HUES48 (cell line): ENCODE data around the gene PSPC1.
A peak's percentile ranks its signal among the peaks of the same experiment; 100 is the strongest.
"Not testable (repeated sequence)": the region's sequence is repeated elsewhere in the genome, so short reads cannot be mapped to it uniquely, and the experiment has no call there.

Experiments used
- H3K27ac ChIP-seq: one replicate; pipeline ENCODE4 v1.7.0; 2013; ENCODE audit warnings: low read depth, low read length, inconsistent platforms
- H3K27me3 ChIP-seq: 2 replicates; pipeline ENCODE4 v1.6.1; 2013; ENCODE audit warnings: mild to moderate bottlenecking, low read length; ENCODE audit not compliant: control insufficient read depth, insufficient read depth
- H3K36me3 ChIP-seq: 2 replicates; pipeline ENCODE4 v1.6.1; 2013; ENCODE audit warnings: low read length; ENCODE audit not compliant: control insufficient read depth, insufficient read depth
- H3K4me1 ChIP-seq: 2 replicates; pipeline ENCODE4 v1.6.1; 2013; ENCODE audit warnings: mild to moderate bottlenecking, low read length; ENCODE audit not compliant: control insufficient read depth, insufficient read depth
- H3K4me3 ChIP-seq: 2 replicates; pipeline ENCODE4 v1.5.1; 2013; ENCODE audit warnings: mild to moderate bottlenecking, low read depth, low read length
- H3K9ac ChIP-seq: 2 replicates; pipeline ENCODE4 v1.6.1; 2013; ENCODE audit warnings: mild to moderate bottlenecking, low read depth, low read length, moderate library complexity
- H3K9me3 ChIP-seq: 2 replicates; pipeline ENCODE4 v1.6.1; 2013; ENCODE audit warnings: low read length; ENCODE audit not compliant: control insufficient read depth, insufficient read depth

Gene PSPC1

DNA sequence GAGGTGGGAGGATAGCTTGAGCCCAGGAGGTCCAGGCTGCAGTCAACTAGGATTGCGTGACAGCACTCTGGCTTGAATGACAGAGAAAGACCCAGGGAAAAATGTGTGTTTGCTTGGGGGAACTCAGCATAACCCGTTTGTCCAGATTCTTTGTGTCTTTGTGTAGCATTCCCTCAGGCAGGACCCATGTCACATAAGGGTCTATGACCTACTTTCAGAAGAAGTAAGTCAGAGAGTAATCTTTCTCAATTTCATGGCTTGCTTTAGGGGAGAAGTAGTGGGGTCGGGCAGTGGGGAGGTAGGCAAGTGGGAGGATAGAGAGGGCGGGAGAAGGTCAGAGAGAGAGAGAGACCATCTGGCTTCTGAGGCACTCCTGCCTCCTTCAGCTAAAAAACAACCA, 11.9 kb upstream of the PSPC1 start:
- no peaks in the 10 kb centered on the region for H3K36me3 ChIP-seq
- no peak overlapping the region for H3K9ac ChIP-seq
- no peaks in the 10 kb centered on the region for H3K27me3 ChIP-seq
- H3K4me3 ChIP-seq: no peak overlapping the region
- no peaks in the 10 kb centered on the region for H3K9me3 ChIP-seq
- H3K27ac ChIP-seq: peak overlapping the region; percentile 59
- H3K4me1 ChIP-seq: peaks cover 9% of the 10 kb centered on the region; the same call in 1 of the 2 replicates

- Histone ChIP-seq H3K9ac (no peak overlapping the region), H3K27ac (peak overlapping the region; percentile 18), H3K4me1 (peaks cover 9% of the 10 kb centered on the region; the same call in 1 of the 2 replicates), H3K4me3 (no peak overlapping the region), H3K36me3 (no peaks in the 10 kb centered on the region), H3K9me3 (no peaks in the 10 kb centered on the region), H3K27me3 (no peaks in the 10 kb centered on the region)
These were observed 9.3 kb upstream of the PSPC1 start for GRCh38 chr13:19791953-19792537.

DNA sequence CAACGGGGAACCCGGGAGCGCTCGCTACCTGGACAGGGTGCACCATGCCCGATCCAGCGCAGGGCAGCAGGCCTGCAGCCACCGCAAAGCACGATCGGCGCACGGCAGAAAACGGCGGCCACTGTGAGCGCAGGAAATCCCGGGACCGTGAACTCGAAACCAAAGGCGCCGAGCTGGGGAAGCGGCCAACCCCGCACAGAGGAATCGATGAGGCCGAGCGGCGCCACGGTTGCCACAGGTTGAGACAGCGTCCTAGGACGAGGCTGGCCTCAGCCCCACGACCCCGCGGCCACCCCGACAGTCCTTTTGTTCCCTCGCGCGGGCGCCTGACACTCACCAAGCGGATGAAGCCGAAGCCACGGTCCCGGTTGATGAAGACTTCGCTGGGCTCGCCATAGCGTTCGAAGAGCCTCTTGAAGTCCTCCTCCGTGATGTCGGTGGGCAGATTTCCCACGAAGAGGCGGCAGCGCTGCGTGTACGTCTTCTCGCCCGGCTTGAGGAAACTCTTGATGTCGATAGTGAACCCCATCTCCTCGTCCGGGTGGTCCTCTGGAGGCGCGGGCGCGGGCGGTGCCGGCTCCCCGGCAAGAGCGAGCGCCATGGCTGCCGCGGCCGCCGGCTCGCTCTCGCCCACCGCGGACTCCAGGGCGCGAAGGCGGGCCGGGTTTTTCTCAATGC, 557 bp downstream of the PSPC1 start:
- Histone ChIP-seq H3K4me1 (no peaks in the 10 kb centered on the region), H3K27ac (peak overlapping the region; percentile 95), H3K4me3 (peak overlapping the region; percentile 97), H3K36me3 (peaks cover 9% of the 10 kb centered on the region; the same call in 1 of the 2 replicates), H3K27me3 (no peaks in the 10 kb centered on the region), H3K9ac (peak overlapping the region; percentile 98), H3K9me3 (no peaks in the 10 kb centered on the region; the same call in 1 of the 2 replicates)

DNA sequence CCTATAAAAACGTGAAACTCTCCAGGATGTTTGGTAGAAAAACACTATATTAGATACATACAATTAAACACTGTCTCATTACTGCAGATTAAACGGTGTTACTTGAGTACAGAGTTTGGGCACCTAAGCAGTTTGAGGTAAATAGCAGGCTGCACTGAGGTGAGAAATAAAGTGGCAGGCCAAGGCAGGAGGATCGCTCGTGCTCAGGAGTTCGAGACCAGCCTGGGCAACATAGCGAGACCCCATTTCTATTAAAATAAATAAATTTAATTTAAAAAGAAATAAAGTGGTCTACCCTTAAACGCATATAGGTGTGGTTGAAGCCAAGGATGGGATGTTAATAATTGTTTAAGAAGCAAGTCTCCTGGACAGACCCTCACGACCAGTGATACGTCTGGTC, 1.2 kb downstream of the PSPC1 start:
- Histone ChIP-seq H3K4me1 (no peaks in the 10 kb centered on the region), H3K9ac (peak overlapping the region; percentile 98), H3K36me3 (peaks cover 9% of the 10 kb centered on the region; the same call in 1 of the 2 replicates), H3K4me3 (peak overlapping the region; percentile 97), H3K9me3 (no peaks in the 10 kb centered on the region; the same call in 1 of the 2 replicates), H3K27ac (peak overlapping the region; percentile 95), H3K27me3 (no peaks in the 10 kb centered on the region)

- H3K9ac ChIP-seq: not testable (repeated sequence)
These were observed 1.9 kb downstream of the PSPC1 start for GRCh38 chr13:19780753-19781418.

DNA sequence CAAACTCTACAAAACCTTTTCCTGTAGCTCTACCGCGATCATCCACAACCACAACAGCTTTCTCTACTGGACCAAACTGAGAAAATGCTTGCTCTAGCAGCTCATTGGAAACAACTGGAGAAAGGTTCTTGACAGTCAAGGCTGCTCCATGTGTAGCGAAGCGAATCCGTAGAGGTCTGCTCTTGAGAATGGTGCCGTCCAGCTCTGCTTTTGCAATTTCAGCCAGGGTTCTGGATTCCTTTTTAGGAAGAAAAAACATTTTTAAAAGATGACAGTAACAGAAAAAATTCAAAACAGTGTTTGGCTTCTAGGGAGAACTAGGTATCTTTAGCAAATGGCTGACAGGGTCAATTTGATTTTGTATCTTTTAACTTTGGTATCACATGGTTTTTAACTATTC, 10.4 kb downstream of the PSPC1 start:
- peaks cover 73% of the 10 kb centered on the region for H3K36me3 ChIP-seq

More at GRCh38 chr13:19780753-19781418, 1.9 kb downstream of the PSPC1 start:
- Histone ChIP-seq H3K36me3 (peaks cover 14% of the 10 kb centered on the region; the same call in 1 of the 2 replicates), H3K4me3 (peak overlapping the region; percentile 97), H3K27ac (peak overlapping the region; percentile 61)
- H3K9me3 ChIP-seq, H3K4me1 ChIP-seq, H3K27me3 ChIP-seq: not testable (repeated sequence)

DNA sequence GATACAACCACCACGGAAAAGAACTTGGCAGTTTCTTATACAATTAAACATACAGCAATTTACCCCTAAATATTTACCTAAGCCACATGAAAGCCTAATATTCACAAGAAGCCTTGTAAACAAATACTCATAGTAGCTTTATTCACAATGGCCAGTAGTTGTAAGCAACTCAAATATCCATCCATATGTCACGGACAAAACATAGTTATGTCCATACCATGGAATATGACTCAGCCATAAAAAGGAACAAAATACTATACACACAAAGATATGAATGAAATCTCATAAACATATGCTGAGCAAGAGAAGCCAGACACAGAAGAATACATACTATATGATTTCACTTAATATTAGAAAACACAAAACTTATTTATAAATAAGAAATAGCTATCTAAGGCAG, 12.9 kb downstream of the PSPC1 start:
- H3K36me3 ChIP-seq: peaks cover 75% of the 10 kb centered on the region

More for the DNA sequence above, 10.4 kb downstream of the PSPC1 start:
- Histone ChIP-seq H3K27me3 (no peaks in the 10 kb centered on the region), H3K27ac (no peak overlapping the region), H3K9me3 (no peaks in the 10 kb centered on the region), H3K4me3 (no peak overlapping the region), H3K4me1 (no peaks in the 10 kb centered on the region), H3K9ac (no peak overlapping the region)

GRCh38 chr13:19767966-19768365, 14.8 kb downstream of the PSPC1 start:
- H3K4me1 ChIP-seq: no peaks in the 10 kb centered on the region; the same call in 1 of the 2 replicates
- H3K9ac ChIP-seq: no peak overlapping the region
- no peak overlapping the region for H3K4me3 ChIP-seq
- H3K9me3 ChIP-seq: no peaks in the 10 kb centered on the region
- no peaks in the 10 kb centered on the region for H3K27me3 ChIP-seq
- H3K27ac ChIP-seq: no peak overlapping the region
- peaks cover 82% of the 10 kb centered on the region for H3K36me3 ChIP-seq

More for the DNA sequence above, 12.9 kb downstream of the PSPC1 start:
- Histone ChIP-seq H3K4me3 (no peak overlapping the region), H3K27me3 (no peaks in the 10 kb centered on the region), H3K27ac (no peak overlapping the region), H3K9me3 (no peaks in the 10 kb centered on the region), H3K4me1 (no peaks in the 10 kb centered on the region; the same call in 1 of the 2 replicates), H3K9ac (no peak overlapping the region)

DNA sequence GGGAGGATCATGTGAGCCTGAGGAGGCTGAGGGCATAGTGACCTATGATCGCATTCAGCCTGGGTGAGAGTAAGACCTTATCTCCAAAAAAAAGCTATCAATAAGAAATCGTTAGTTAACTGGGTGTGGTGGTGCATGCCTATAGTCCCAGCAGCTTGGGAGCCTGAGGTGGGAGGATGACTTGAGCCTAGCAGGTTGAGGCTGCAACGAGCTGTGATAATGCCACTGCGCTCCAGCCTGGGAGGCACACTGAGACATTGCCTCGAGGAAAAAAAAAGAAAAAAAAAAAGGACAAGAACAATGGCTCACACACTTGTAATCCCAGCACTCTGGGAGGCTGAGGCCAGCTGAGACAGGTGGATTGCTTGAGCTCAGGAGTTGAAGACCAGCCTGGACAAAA, 16.2 kb downstream of the PSPC1 start:
- Histone ChIP-seq H3K4me3 (no peak overlapping the region), H3K9me3 (no peaks in the 10 kb centered on the region), H3K27ac (no peak overlapping the region), H3K9ac (no peak overlapping the region), H3K4me1 (no peaks in the 10 kb centered on the region; the same call in 1 of the 2 replicates), H3K27me3 (no peaks in the 10 kb centered on the region), H3K36me3 (peaks cover 81% of the 10 kb centered on the region)

- H3K4me3 ChIP-seq: no peak overlapping the region
- H3K27me3 ChIP-seq: no peaks in the 10 kb centered on the region
- H3K9ac ChIP-seq: no peak overlapping the region
- no peak overlapping the region for H3K27ac ChIP-seq
- H3K4me1 ChIP-seq: no peaks in the 10 kb centered on the region; the same call in 1 of the 2 replicates
- no peaks in the 10 kb centered on the region for H3K9me3 ChIP-seq
- peaks cover 79% of the 10 kb centered on the region for H3K36me3 ChIP-seq
These were observed 18.5 kb downstream of the PSPC1 start for GRCh38 chr13:19764237-19764636.

- Histone ChIP-seq H3K27ac (no peak overlapping the region), H3K9me3 (no peaks in the 10 kb centered on the region), H3K4me3 (no peak overlapping the region), H3K36me3 (peaks cover 80% of the 10 kb centered on the region), H3K27me3 (no peaks in the 10 kb centered on the region), H3K9ac (no peak overlapping the region), H3K4me1 (no peaks in the 10 kb centered on the region; the same call in 1 of the 2 replicates)
These were observed 19.1 kb downstream of the PSPC1 start for GRCh38 chr13:19763618-19764017.
